Kidney (tissue), 14 donors: Measurements from ENCODE around the gene TRIM27. TPM values are rescaled to one million over a fixed set of nuclear protein-coding genes. Genes with fewer than 3 reads are reported as not detected.

Experiments used
- DNase-seq, 5 donors: peaks; one replicate each; pipeline ENCODE4 v3.0.0-alpha.2; 2013 to 2020
- FAIRE-seq: peaks from 2 replicates; lab custom pipeline; 2012; peaks lifted over from hg19 to GRCh38; lab: Jason Lieb, UNC
- H3K27ac ChIP-seq, 2 donors: one replicate each; pipeline ENCODE4 v1.7.0; 2013; ENCODE audit warnings: low read depth in 2 of 2, low read length in 2 of 2, inconsistent platforms in 1 of 2
- H3K27me3 ChIP-seq: one replicate; pipeline ENCODE4 v1.7.1; 2013; ENCODE audit warnings: low read length, inconsistent platforms; ENCODE audit not compliant: control insufficient read depth, insufficient read depth
- H3K36me3 ChIP-seq, 3 donors: one replicate each; pipeline versions ENCODE4 v1.7.0 to v1.7.1; 2013; ENCODE audit warnings: low read length in 3 of 3, control low read depth in 1 of 3, inconsistent platforms in 1 of 3; ENCODE audit not compliant: insufficient read depth in 3 of 3, control insufficient read depth in 2 of 3
- H3K4me1 ChIP-seq, 3 donors: one replicate each; pipeline versions ENCODE4 v1.7.0 to v1.7.1; 2013; ENCODE audit warnings: low read length in 3 of 3, inconsistent platforms in 1 of 3, low read depth in 1 of 3; ENCODE audit not compliant: control insufficient read depth in 2 of 3, insufficient read depth in 2 of 3
- H3K4me3 ChIP-seq, 3 donors: one replicate each; pipeline versions ENCODE4 v1.7.0 to v1.8.1; 2013; ENCODE audit warnings: low read length in 3 of 3, control low read depth in 1 of 3, inconsistent platforms in 1 of 3
- H3K9ac ChIP-seq, 3 donors: one replicate each; pipeline versions ENCODE4 v1.7.0 to v1.7.1; 2013; ENCODE audit warnings: low read length in 3 of 3, control low read depth in 1 of 3, inconsistent platforms in 1 of 3
- H3K9me3 ChIP-seq, 3 donors: one replicate each; pipeline versions ENCODE4 v1.7.0 to v1.7.1; 2013; ENCODE audit warnings: low read length in 3 of 3, control low read depth in 1 of 3, inconsistent platforms in 1 of 3; ENCODE audit not compliant: control insufficient read depth in 2 of 3, insufficient read depth in 1 of 3
- intact Hi-C: fragments of 100-400 bp; cut with DNase I; formaldehyde crosslinking; loops from one replicate; pipeline ENCODE4 v1.11.1; 2022
- polyA plus RNA-seq: library from polyadenylated mRNA; stranded (reverse); fragments of 350-450 nt; fragmentation: Illumina TruSeq; extraction: RNeasy Lipid Tissue Mini Kit (QIAGEN cat#74804); gene quantifications from one replicate; pipeline ENCODE4 v1.2.3, GENCODE V29; 2014; ENCODE audit warnings: low read depth, low replicate concordance; ENCODE audit not compliant: insufficient read depth
- total RNA-seq: library from RNA; stranded (reverse); fragmentation: NEBNext Ultra II Directional; extraction: Animal tissue kit (Norgen Biotek cat#: 25700); gene quantifications from one replicate; pipeline ENCODE4 v1.2.1, GENCODE V29; 2021
- TF ChIP-seq, protein P1 (sequence below): IDR thresholded peaks from 3 replicates; pipeline ENCODE4 v1.5.1; 2012; ENCODE audit warnings: mild to moderate bottlenecking, moderate library complexity, borderline replicate concordance; ENCODE audit not compliant: insufficient read depth; ENCODE audit errors: extremely low read depth
- donor health status: control.
- donor health status: control.
- donor health status: control.
- donor health status: control.
- donor health status: control.
- donor health status: DM: yes; HTN: yes; CAD: no.
- donor health status: Normal renal cell carcinoma (clear cell type).

The TRIM27 gene
- total and polyA plus RNA-seq, 2 donors from 2014 or later = 33.9 to 47.7 TPM

DNA sequence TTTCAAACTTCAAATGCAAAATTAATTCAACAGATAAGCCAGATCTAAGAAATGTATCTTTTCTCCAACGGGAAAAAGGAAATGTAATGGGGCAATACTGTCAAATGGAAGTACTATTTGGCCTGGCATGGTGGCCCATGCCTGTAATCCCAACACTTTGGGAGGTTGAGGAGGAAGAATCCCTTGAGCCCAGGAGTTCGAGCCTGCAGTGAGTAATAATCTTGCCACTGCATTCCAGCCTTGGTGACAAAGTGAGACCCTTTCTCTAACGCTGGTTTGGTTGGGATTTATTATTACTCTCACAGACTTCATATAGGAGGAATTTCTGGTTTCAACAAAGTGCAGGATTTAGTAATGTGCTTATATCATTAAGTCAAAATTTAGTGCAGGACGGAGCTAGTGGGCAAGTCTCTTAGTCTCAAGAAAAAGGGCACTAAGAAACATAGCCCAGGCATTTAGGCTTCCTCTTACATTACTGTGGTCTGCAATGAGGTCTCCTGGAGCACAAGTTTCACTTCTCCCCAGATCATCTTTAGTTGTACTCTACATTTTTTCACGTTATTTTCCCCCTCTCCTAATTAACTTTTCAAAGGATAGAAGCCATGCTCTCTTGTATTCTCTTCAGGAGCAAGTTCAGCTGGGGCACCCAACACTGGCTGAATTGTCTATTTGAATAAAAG is 23.1 kb downstream of the TRIM27 start:
- DNase-seq = no peak
- no peak overlapping the region for H3K4me3 ChIP-seq
- peaks cover 10 to 28% (median 18%) of the 10 kb centered on the region in 3 donors for H3K36me3 ChIP-seq
- no peaks in the 10 kb centered on the region for H3K4me1 ChIP-seq
- no peak overlapping the region for H3K9ac ChIP-seq
- TF ChIP-seq, protein P1, sequence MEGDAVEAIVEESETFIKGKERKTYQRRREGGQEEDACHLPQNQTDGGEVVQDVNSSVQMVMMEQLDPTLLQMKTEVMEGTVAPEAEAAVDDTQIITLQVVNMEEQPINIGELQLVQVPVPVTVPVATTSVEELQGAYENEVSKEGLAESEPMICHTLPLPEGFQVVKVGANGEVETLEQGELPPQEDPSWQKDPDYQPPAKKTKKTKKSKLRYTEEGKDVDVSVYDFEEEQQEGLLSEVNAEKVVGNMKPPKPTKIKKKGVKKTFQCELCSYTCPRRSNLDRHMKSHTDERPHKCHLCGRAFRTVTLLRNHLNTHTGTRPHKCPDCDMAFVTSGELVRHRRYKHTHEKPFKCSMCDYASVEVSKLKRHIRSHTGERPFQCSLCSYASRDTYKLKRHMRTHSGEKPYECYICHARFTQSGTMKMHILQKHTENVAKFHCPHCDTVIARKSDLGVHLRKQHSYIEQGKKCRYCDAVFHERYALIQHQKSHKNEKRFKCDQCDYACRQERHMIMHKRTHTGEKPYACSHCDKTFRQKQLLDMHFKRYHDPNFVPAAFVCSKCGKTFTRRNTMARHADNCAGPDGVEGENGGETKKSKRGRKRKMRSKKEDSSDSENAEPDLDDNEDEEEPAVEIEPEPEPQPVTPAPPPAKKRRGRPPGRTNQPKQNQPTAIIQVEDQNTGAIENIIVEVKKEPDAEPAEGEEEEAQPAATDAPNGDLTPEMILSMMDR = no peak
- no peak for FAIRE-seq
- no peak overlapping the region for H3K27ac ChIP-seq
- no peaks in the 10 kb centered on the region for H3K27me3 ChIP-seq
- intact Hi-C loops = no loop called here
- no peaks in the 10 kb centered on the region for H3K9me3 ChIP-seq

DNA sequence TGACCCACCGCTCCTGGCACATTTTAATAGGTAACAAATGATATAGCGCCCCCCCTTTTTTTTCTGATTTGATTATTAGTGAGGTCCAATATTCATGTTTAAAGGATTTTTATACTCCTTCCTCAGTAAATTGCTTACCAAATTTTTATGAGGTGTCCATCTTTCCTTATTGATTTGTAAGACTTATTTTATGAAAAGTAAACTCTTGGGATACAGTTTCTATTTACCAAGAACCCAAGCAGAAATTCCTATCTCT is 25.1 kb downstream of the TRIM27 start:
- H3K4me1 ChIP-seq = no peaks in the 10 kb centered on the region
- TF ChIP-seq, protein P1 = no peak
- H3K36me3 ChIP-seq = peaks cover 5 to 16% (median 9%) of the 10 kb centered on the region in 3 donors
- no peak for FAIRE-seq
- DNase-seq = no peak
- H3K27ac ChIP-seq = no peak overlapping the region
- intact Hi-C loops = no loop called here
- H3K27me3 ChIP-seq = no peaks in the 10 kb centered on the region
- H3K9ac ChIP-seq = no peak overlapping the region
- no peaks in the 10 kb centered on the region for H3K9me3 ChIP-seq
- no peak overlapping the region for H3K4me3 ChIP-seq

DNA sequence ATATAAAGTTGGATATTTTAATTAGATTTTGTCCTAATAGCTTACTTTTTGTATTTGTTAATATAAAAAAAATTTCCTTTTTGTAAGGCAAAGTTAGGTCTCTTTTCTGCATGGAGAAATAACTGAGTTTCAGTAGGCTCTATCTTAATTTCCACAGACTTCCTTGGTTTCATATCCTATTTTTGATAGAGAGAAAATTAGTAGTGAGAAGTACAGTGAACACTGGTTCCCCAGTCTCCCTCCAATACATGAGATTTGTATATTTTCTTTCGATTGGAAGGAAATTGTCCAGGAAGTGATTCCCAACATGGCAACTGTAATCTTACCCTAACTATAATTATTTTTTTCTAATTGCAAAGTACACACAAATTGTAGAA is 26.4 kb downstream of the TRIM27 start:
- H3K4me3 ChIP-seq = peak overlapping the region; percentile 82 to 94 (median 85)
- H3K4me1 ChIP-seq = no peaks in the 10 kb centered on the region
- no peaks in the 10 kb centered on the region for H3K9me3 ChIP-seq
- H3K36me3 ChIP-seq = peaks cover 0 to 7% (median 2%) of the 10 kb centered on the region in 3 donors
- DNase-seq (no peak), FAIRE-seq (no peak)
- TF ChIP-seq, protein P1 = no peak
- H3K9ac ChIP-seq = peak overlapping the region; percentile 90 to 93 (median 92)
- peak overlapping the region; percentile 96 to 97 for H3K27ac ChIP-seq
- H3K27me3 ChIP-seq = no peaks in the 10 kb centered on the region
- intact Hi-C loops = no loop called here
